Measurements from ENCODE around the gene LRP2BP. TPM values are rescaled to one million over a fixed set of nuclear protein-coding genes. Genes with fewer than 3 reads are reported as not detected.

The LRP2BP gene
- total and polyA plus RNA-seq, 7 experiments from 2014 or later, result 0.58 to 2.4 (median 1.7) TPM

- DNase-seq (no peak), ATAC-seq (no peak)
- peak overlapping the region in 6 of 9 donors; percentile 29 to 93 (median 74) for H3K27ac Mint-ChIP-seq
- POLR2A ChIA-PET, result interaction anchor here (4.5 kb wide), 1 partner anchor 31 kb away, joined by 49 read pairs; the partner anchor contains the start of genes ANKRD37 and LRP2BP
- CTCF ChIA-PET, result interaction anchor here (0.6 to 0.7 kb wide), 2 partner anchors 174 to 195 kb away, joined by 3 to 4 read pairs; no protein-coding TSS in a partner anchor
- H3K4me3 Mint-ChIP-seq, result peak overlapping the region in 7 of 10 donors; percentile 9 to 52 (median 35)
- Histone ChIP-seq H3K4me3 (ENCODE audit: low read length) (no peak overlapping the region), H3K36me3 (ENCODE audit: control insufficient read depth in 2 of 3, insufficient read depth in 3 of 3, low read length in 3 of 3) (peaks cover 0 to 6% (median 0%) of the 10 kb centered on the region in 3 experiments), H3K4me1 (ENCODE audit: control insufficient read depth in 2 of 2, insufficient read depth in 2 of 2, low read length in 2 of 2) (peaks cover 16 to 18% of the 10 kb centered on the region in 2 donors), H3K27me3 (ENCODE audit: control insufficient read depth in 2 of 2, insufficient read depth in 2 of 2, low read length in 2 of 2) (no peaks in the 10 kb centered on the region), H3K9me3 (ENCODE audit: control insufficient read depth in 2 of 3, low read length in 3 of 3) (no peaks in the 10 kb centered on the region), H3K27ac (ENCODE audit: low read depth, low read length) (no peak overlapping the region)
- H3K9me3 Mint-ChIP-seq, result peaks cover 0 to 2% (median 0%) of the 10 kb centered on the region in 11 donors
- peaks cover 0 to 16% (median 10%) of the 10 kb centered on the region in 5 donors for H3K27me3 Mint-ChIP-seq
- peaks cover 20 to 31% (median 25%) of the 10 kb centered on the region in 7 donors for H3K4me1 Mint-ChIP-seq
- peaks cover 0 to 5% (median 2%) of the 10 kb centered on the region in 5 donors for H3K36me3 Mint-ChIP-seq
- intact Hi-C loops (cut with micrococcal nuclease), result loop anchor here (1.0 to 10.0 kb wide), 9 partner anchors 170 to 1922 kb away; partner anchors contain the start of genes RWDD4 (in 2 of the 2), TRAPPC11 (in 2 of the 2), CASP3 (in 1 of the 2) and CYP4V2 (in 1 of the 2)
These were observed 31.4 kb upstream of the LRP2BP start for GRCh38 chr4:185426960-185427688.

- POLR2A ChIA-PET, result interaction anchor here (0.5 to 4.5 kb wide), 9 partner anchors 14 to 692 kb away, joined by 3 to 49 read pairs (median 4); partner anchors contain the start of genes ANKRD37, CENPU, LRP2BP and SLC25A4
- peak within 1 kb of the TSS; percentile 98 for H3K4me3 ChIP-seq (ENCODE audit: low read length)
These were observed 30.1 kb upstream of the LRP2BP start, which contains the start of gene UFSP2 for GRCh38 chr4:185425647-185426352. Gene UFSP2, minus strand, starts transcription at chr4:185425964. Its CDS starts 96 bp downstream, at chr4:185425868.

GRCh38 chr4:185424905-185425646 is 29.4 kb upstream of the LRP2BP start:
- peak overlapping the region; percentile 95 for H3K27ac ChIP-seq (ENCODE audit: low read depth, low read length)
- Mint-ChIP-seq H3K27ac (peak overlapping the region; percentile 89 to 100 (median 99)), H3K27me3 (peaks cover 0 to 10% (median 2%) of the 10 kb centered on the region in 5 donors), H3K9me3 (peaks cover 0 to 2% (median 0%) of the 10 kb centered on the region in 11 donors), H3K4me3 (peak overlapping the region; percentile 78 to 97 (median 90)), H3K4me1 (peaks cover 25 to 43% (median 38%) of the 10 kb centered on the region in 7 donors), H3K36me3 (peaks cover 7 to 15% (median 11%) of the 10 kb centered on the region in 5 donors)
- H3K4me1 ChIP-seq (ENCODE audit: control insufficient read depth in 2 of 2, insufficient read depth in 2 of 2, low read length in 2 of 2), result peaks cover 16 to 18% of the 10 kb centered on the region in 2 donors
- intact Hi-C loops (cut with micrococcal nuclease), result loop anchor here (1.0 to 10.0 kb wide), 13 partner anchors 29 to 1920 kb away; partner anchors contain the start of genes ANKRD37 (in 2 of the 2), CCDC110 (in 2 of the 2), CENPU (in 1 of the 2) and CYP4V2 (in 1 of the 2)
- H3K27me3 ChIP-seq (ENCODE audit: control insufficient read depth in 2 of 2, insufficient read depth in 2 of 2, low read length in 2 of 2), result no peaks in the 10 kb centered on the region
- no peak for ATAC-seq
- H3K9me3 ChIP-seq (ENCODE audit: control insufficient read depth in 2 of 3, low read length in 3 of 3), result no peaks in the 10 kb centered on the region
- H3K36me3 ChIP-seq (ENCODE audit: control insufficient read depth in 2 of 3, insufficient read depth in 3 of 3, low read length in 3 of 3), result peaks cover 0 to 14% (median 0%) of the 10 kb centered on the region in 3 experiments
- POLR2A ChIA-PET, result interaction anchor here (0.8 to 4.5 kb wide), 8 partner anchors 13 to 950 kb away, joined by 3 to 49 read pairs (median 4); partner anchors contain the start of genes ANKRD37, LRP2BP and SLC25A4
- peak in 4 of 9 donors; percentile 5 to 10 (median 9) for DNase-seq
- peak overlapping the region; percentile 98 for H3K4me3 ChIP-seq (ENCODE audit: low read length)
- CTCF ChIA-PET, result interaction anchor here (1.0 to 1.4 kb wide), 3 partner anchors 22 to 173 kb away, joined by 3 to 4 read pairs (median 3); partner anchors contain the start of gene ANKRD37

More at GRCh38 chr4:185425647-185426352, 30.1 kb upstream of the LRP2BP start, which contains the start of gene UFSP2:
- Mint-ChIP-seq H3K4me3 (peak within 1 kb of the TSS; percentile 78 to 97 (median 90)), H3K36me3 (peaks cover 7 to 15% (median 11%) of the 10 kb centered on the region in 5 donors), H3K4me1 (peaks cover 25 to 43% (median 38%) of the 10 kb centered on the region in 7 donors), H3K27me3 (peaks cover 0 to 12% (median 7%) of the 10 kb centered on the region in 5 donors), H3K27ac (peak within 1 kb of the TSS; percentile 89 to 100 (median 99)), H3K9me3 (peaks cover 0 to 2% (median 0%) of the 10 kb centered on the region in 11 donors)
- intact Hi-C loops (cut with micrococcal nuclease), result loop anchor here (1.0 to 10.0 kb wide), 16 partner anchors 29 to 1921 kb away; partner anchors contain the start of genes ANKRD37 (in 2 of the 2), CCDC110 (in 2 of the 2), RWDD4 (in 2 of the 2) and TRAPPC11 (in 2 of the 2)
- peak; percentile 93 for ATAC-seq
- H3K9me3 ChIP-seq (ENCODE audit: control insufficient read depth in 2 of 3, low read length in 3 of 3), result no peaks in the 10 kb centered on the region
- H3K4me1 ChIP-seq (ENCODE audit: control insufficient read depth in 2 of 2, insufficient read depth in 2 of 2, low read length in 2 of 2), result peaks cover 16 to 18% of the 10 kb centered on the region in 2 donors
- peak within 1 kb of the TSS; percentile 95 for H3K27ac ChIP-seq (ENCODE audit: low read depth, low read length)
- CTCF ChIA-PET, result interaction anchor here (1.0 to 1.4 kb wide), 3 partner anchors 22 to 172 kb away, joined by 3 to 4 read pairs (median 3); partner anchors contain the start of gene ANKRD37
- H3K27me3 ChIP-seq (ENCODE audit: control insufficient read depth in 2 of 2, insufficient read depth in 2 of 2, low read length in 2 of 2), result no peaks in the 10 kb centered on the region
- DNase-seq, result peak; percentile 88 to 96 (median 92)
- peaks cover 0 to 14% (median 0%) of the 10 kb centered on the region in 3 experiments for H3K36me3 ChIP-seq (ENCODE audit: control insufficient read depth in 2 of 3, insufficient read depth in 3 of 3, low read length in 3 of 3)

GRCh38 chr4:185421366-185422124 is 25.8 kb upstream of the LRP2BP start:
- ATAC-seq, result no peak
- no peak overlapping the region for H3K4me3 ChIP-seq (ENCODE audit: low read length)
- Mint-ChIP-seq H3K9me3 (peaks cover 0 to 2% (median 0%) of the 10 kb centered on the region in 11 donors), H3K27ac (peak overlapping the region in 2 of 9 donors; percentile 1 to 12), H3K4me1 (peaks cover 26 to 51% (median 45%) of the 10 kb centered on the region in 7 donors), H3K4me3 (no peak overlapping the region), H3K36me3 (peaks cover 19 to 28% (median 26%) of the 10 kb centered on the region in 5 donors), H3K27me3 (no peaks in the 10 kb centered on the region)
- CTCF ChIA-PET, result no interaction called here
- no peaks in the 10 kb centered on the region for H3K9me3 ChIP-seq (ENCODE audit: control insufficient read depth in 2 of 3, low read length in 3 of 3)
- DNase-seq, result no peak
- H3K36me3 ChIP-seq (ENCODE audit: control insufficient read depth in 2 of 3, insufficient read depth in 3 of 3, low read length in 3 of 3), result peaks cover 4 to 29% (median 7%) of the 10 kb centered on the region in 3 experiments
- no peak overlapping the region for H3K27ac ChIP-seq (ENCODE audit: low read depth, low read length)
- POLR2A ChIA-PET, result interaction anchor here (0.9 kb wide), 1 partner anchor 79 kb away, joined by 3 read pairs; no protein-coding TSS in a partner anchor
- intact Hi-C loops (cut with micrococcal nuclease), result loop anchor here (10.0 kb wide), 3 partner anchors 773 to 1917 kb away; partner anchors contain the start of genes CYP4V2 (in 1 of the 2) and ING2 (in 1 of the 2)
- H3K27me3 ChIP-seq (ENCODE audit: control insufficient read depth in 2 of 2, insufficient read depth in 2 of 2, low read length in 2 of 2), result no peaks in the 10 kb centered on the region
- peaks cover 16 to 18% of the 10 kb centered on the region in 2 donors for H3K4me1 ChIP-seq (ENCODE audit: control insufficient read depth in 2 of 2, insufficient read depth in 2 of 2, low read length in 2 of 2)

- H3K27me3 ChIP-seq (ENCODE audit: control insufficient read depth in 2 of 2, insufficient read depth in 2 of 2, low read length in 2 of 2), result no peaks in the 10 kb centered on the region
- no peaks in the 10 kb centered on the region for H3K27me3 Mint-ChIP-seq
- ChIA-PET CTCF (no interaction called here), POLR2A (interaction anchor here (0.7 to 0.8 kb wide), 2 partner anchors 15 to 1015 kb away, joined by 3 read pairs; no protein-coding TSS in a partner anchor)
- H3K36me3 ChIP-seq (ENCODE audit: control insufficient read depth in 2 of 3, insufficient read depth in 3 of 3, low read length in 3 of 3), result peaks cover 4 to 41% (median 14%) of the 10 kb centered on the region in 3 experiments
- no peak overlapping the region for H3K4me3 Mint-ChIP-seq
- intact Hi-C loops (cut with micrococcal nuclease), result no loop called here
- H3K4me3 ChIP-seq (ENCODE audit: low read length), result no peak overlapping the region
- peaks cover 18 to 44% (median 28%) of the 10 kb centered on the region in 5 donors for H3K36me3 Mint-ChIP-seq
- H3K9me3 ChIP-seq (ENCODE audit: control insufficient read depth in 2 of 3, low read length in 3 of 3), result no peaks in the 10 kb centered on the region
- peaks cover 3 to 22% (median 13%) of the 10 kb centered on the region in 7 donors for H3K4me1 Mint-ChIP-seq
- H3K9me3 Mint-ChIP-seq, result no peaks in the 10 kb centered on the region
- peak overlapping the region in 1 of 9 donors; percentile 6 for H3K27ac Mint-ChIP-seq
- H3K4me1 ChIP-seq (ENCODE audit: control insufficient read depth in 2 of 2, insufficient read depth in 2 of 2, low read length in 2 of 2), result no peaks in the 10 kb centered on the region
- ATAC-seq (no peak), DNase-seq (no peak)
- H3K27ac ChIP-seq (ENCODE audit: low read depth, low read length), result no peak overlapping the region
These were observed 21.2 kb upstream of the LRP2BP start for GRCh38 chr4:185416955-185417354.
